ENCODE results near the gene MRPL43.

MRPL43 gene

DNA sequence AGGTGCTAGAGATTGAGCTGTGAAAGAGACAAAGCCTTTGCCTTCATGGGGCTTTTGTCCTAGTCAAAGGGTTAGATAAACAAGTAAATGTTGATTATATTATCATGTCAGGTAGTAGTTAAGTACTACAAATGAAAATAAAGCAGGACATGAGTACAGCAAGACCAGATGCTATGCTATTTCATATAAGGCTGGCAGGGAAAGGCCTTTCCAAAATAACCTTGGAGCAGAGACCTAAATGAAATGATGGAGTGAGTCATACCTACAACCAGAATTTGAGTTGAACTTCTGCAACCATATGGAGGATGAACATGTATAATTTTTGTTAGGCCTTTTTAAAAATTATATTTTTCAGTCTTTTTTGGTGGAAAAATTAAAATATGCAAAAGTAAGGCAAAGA is 41.5 kb downstream of the MRPL43 start:
- Histone ChIP-seq H3K9me3 (ENCODE audit: insufficient read depth, low read length) (no peaks in the 10 kb centered on the region), H3K36me3 (ENCODE audit: low read length) (peaks cover 55% of the 10 kb centered on the region), H3K4me2 (ENCODE audit: low read depth, low read length, poor library complexity, severe bottlenecking) (no peak overlapping the region), H3K79me2 (ENCODE audit: insufficient read depth, low read length) (no peaks in the 10 kb centered on the region), H3K27ac (ENCODE audit: low read depth, low read length) (no peak overlapping the region), H3K4me3 (ENCODE audit: insufficient read depth, low read length, poor library complexity, severe bottlenecking) (no peak overlapping the region), H3K27me3 (ENCODE audit: low read length) (no peaks in the 10 kb centered on the region), H3K9ac (ENCODE audit: low read length) (no peak overlapping the region), H3F3A (ENCODE audit: insufficient read depth) (0 out of 2 replicates have a peak, but pooled peaks cover 7% of the 10 kb centered on the region), H4K20me1 (ENCODE audit: low read depth, low read length) (no peaks in the 10 kb centered on the region), H2AFZ (ENCODE audit: low read depth, low read length, severe bottlenecking) (no peak overlapping the region), H3K9me2 (replicated peaks; ENCODE audit: insufficient read depth, low read length) (no peaks in the 10 kb centered on the region)
- TF ChIP-seq, protein P1, sequence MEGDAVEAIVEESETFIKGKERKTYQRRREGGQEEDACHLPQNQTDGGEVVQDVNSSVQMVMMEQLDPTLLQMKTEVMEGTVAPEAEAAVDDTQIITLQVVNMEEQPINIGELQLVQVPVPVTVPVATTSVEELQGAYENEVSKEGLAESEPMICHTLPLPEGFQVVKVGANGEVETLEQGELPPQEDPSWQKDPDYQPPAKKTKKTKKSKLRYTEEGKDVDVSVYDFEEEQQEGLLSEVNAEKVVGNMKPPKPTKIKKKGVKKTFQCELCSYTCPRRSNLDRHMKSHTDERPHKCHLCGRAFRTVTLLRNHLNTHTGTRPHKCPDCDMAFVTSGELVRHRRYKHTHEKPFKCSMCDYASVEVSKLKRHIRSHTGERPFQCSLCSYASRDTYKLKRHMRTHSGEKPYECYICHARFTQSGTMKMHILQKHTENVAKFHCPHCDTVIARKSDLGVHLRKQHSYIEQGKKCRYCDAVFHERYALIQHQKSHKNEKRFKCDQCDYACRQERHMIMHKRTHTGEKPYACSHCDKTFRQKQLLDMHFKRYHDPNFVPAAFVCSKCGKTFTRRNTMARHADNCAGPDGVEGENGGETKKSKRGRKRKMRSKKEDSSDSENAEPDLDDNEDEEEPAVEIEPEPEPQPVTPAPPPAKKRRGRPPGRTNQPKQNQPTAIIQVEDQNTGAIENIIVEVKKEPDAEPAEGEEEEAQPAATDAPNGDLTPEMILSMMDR (IDR thresholded peaks at IDR 0.05; ENCODE audit: insufficient read depth, low read length, poor library complexity, severe bottlenecking), result no peak
- no peak for TF ChIP-seq EZH2phosphoT487 (conservative IDR thresholded peaks at IDR 0.05; ENCODE audit: low read length)

DNA sequence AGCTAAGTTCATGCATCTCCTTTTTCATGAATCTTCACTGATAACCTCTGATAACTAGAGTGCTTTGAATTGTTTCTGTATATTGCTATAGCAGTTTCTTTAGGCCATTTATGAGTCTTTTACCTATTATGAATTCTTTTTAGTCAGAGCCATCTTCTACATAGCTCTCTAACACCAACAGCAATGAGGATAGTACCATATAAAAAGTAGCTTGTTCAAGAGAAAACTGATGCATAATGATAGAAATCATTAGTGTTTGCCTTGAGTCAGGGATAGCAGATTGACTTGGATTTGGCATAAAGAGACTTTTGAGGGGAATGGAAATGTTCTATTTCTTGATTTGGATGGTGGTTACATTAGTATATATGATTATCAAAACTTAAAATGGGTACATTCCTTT is 43.8 kb downstream of the MRPL43 start:
- no peak overlapping the region for H3K27ac ChIP-seq (ENCODE audit: low read depth, low read length)
- peaks cover 61% of the 10 kb centered on the region for H3K36me3 ChIP-seq (ENCODE audit: low read length)
- TF ChIP-seq, protein P1 (IDR thresholded peaks at IDR 0.05; ENCODE audit: insufficient read depth, low read length, poor library complexity, severe bottlenecking), result no peak
- no peak for TF ChIP-seq EZH2phosphoT487 (conservative IDR thresholded peaks at IDR 0.05; ENCODE audit: low read length)
- no peak overlapping the region for H3K4me2 ChIP-seq (ENCODE audit: low read depth, low read length, poor library complexity, severe bottlenecking)
- no peak overlapping the region for H3K9ac ChIP-seq (ENCODE audit: low read length)
- H3K9me3 ChIP-seq (ENCODE audit: insufficient read depth, low read length), result no peaks in the 10 kb centered on the region
- no peak overlapping the region for H3K4me3 ChIP-seq (ENCODE audit: insufficient read depth, low read length, poor library complexity, severe bottlenecking)
- H3K27me3 ChIP-seq (ENCODE audit: low read length), result no peaks in the 10 kb centered on the region
- no peak overlapping the region for H2AFZ ChIP-seq (ENCODE audit: low read depth, low read length, severe bottlenecking)
- no peaks in the 10 kb centered on the region for H4K20me1 ChIP-seq (ENCODE audit: low read depth, low read length)
- H3K9me2 ChIP-seq (replicated peaks; ENCODE audit: insufficient read depth, low read length), result no peaks in the 10 kb centered on the region
- peaks cover 10% of the 10 kb centered on the region; the same call in 1 of the 2 replicates for H3F3A ChIP-seq (ENCODE audit: insufficient read depth)
- H3K79me2 ChIP-seq (ENCODE audit: insufficient read depth, low read length), result no peaks in the 10 kb centered on the region

DNA sequence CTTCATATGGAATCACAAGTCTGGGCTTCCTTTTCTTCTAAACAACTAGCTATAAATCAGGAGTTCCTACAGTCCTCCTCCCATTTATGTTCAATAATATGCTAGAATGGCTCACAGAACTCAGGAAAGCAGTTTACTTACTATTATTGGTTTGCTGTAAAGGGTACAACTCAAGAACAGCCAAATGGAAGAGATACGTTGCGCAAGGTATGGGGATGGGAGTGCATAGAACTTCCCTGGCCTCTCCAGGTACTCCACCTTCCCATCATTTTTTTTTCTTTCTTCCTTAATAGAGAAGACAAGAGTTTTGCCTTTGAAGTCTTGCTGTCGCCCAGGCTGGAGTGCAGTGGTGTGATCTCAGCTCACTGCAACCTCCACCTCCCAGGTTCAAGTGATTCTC is 45.1 kb downstream of the MRPL43 start:
- no peaks in the 10 kb centered on the region for H3K9me2 ChIP-seq (replicated peaks; ENCODE audit: insufficient read depth, low read length)
- H4K20me1 ChIP-seq (ENCODE audit: low read depth, low read length), result no peaks in the 10 kb centered on the region
- H3K27ac ChIP-seq (ENCODE audit: low read depth, low read length), result no peak overlapping the region
- no peaks in the 10 kb centered on the region for H3K27me3 ChIP-seq (ENCODE audit: low read length)
- H3F3A ChIP-seq (ENCODE audit: insufficient read depth), result peaks cover 9% of the 10 kb centered on the region; the same call in 1 of the 2 replicates
- no peak for TF ChIP-seq EZH2phosphoT487 (conservative IDR thresholded peaks at IDR 0.05; ENCODE audit: low read length)
- TF ChIP-seq, protein P1 (IDR thresholded peaks at IDR 0.05; ENCODE audit: insufficient read depth, low read length, poor library complexity, severe bottlenecking), result no peak
- H3K9me3 ChIP-seq (ENCODE audit: insufficient read depth, low read length), result no peaks in the 10 kb centered on the region
- no peak overlapping the region for H3K9ac ChIP-seq (ENCODE audit: low read length)
- no peaks in the 10 kb centered on the region for H3K79me2 ChIP-seq (ENCODE audit: insufficient read depth, low read length)
- peaks cover 62% of the 10 kb centered on the region for H3K36me3 ChIP-seq (ENCODE audit: low read length)
- no peak overlapping the region for H3K4me2 ChIP-seq (ENCODE audit: low read depth, low read length, poor library complexity, severe bottlenecking)
- H2AFZ ChIP-seq (ENCODE audit: low read depth, low read length, severe bottlenecking), result no peak overlapping the region
- no peak overlapping the region for H3K4me3 ChIP-seq (ENCODE audit: insufficient read depth, low read length, poor library complexity, severe bottlenecking)
